ENCODE results near the gene HYAL2.

GRCh38 chr3:50293079-50293801 is 29.3 kb downstream of the HYAL2 start:
- TF ChIP-seq, protein P1, sequence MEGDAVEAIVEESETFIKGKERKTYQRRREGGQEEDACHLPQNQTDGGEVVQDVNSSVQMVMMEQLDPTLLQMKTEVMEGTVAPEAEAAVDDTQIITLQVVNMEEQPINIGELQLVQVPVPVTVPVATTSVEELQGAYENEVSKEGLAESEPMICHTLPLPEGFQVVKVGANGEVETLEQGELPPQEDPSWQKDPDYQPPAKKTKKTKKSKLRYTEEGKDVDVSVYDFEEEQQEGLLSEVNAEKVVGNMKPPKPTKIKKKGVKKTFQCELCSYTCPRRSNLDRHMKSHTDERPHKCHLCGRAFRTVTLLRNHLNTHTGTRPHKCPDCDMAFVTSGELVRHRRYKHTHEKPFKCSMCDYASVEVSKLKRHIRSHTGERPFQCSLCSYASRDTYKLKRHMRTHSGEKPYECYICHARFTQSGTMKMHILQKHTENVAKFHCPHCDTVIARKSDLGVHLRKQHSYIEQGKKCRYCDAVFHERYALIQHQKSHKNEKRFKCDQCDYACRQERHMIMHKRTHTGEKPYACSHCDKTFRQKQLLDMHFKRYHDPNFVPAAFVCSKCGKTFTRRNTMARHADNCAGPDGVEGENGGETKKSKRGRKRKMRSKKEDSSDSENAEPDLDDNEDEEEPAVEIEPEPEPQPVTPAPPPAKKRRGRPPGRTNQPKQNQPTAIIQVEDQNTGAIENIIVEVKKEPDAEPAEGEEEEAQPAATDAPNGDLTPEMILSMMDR (IDR thresholded peaks at IDR 0.05), result no peak
- TF ChIP-seq FOSL2 (IDR thresholded peaks at IDR 0.05) (no peak), FOSL2 (CRISPR knock-in tag; IDR thresholded peaks at IDR 0.05) (no peak), TP53 (CRISPR knock-in tag; IDR thresholded peaks at IDR 0.05) (no peak), SREBF2 (IDR thresholded peaks at IDR 0.05) (no peak), REST (IDR thresholded peaks at IDR 0.05) (no peak), USF2 (IDR thresholded peaks at IDR 0.05) (no peak), MYC (IDR thresholded peaks at IDR 0.05; ENCODE audit: borderline replicate concordance, low read length) (no peak), BHLHE40 (IDR thresholded peaks at IDR 0.05; ENCODE audit: low read depth, low read length) (no peak), CBX8 (IDR thresholded peaks at IDR 0.05) (no peak), ELK1 (IDR thresholded peaks at IDR 0.05; ENCODE audit: low read depth, low read length) (no peak), GATA3 (IDR thresholded peaks at IDR 0.05; ENCODE audit: borderline replicate concordance) (no peak), NPAS2 (CRISPR knock-in tag; IDR thresholded peaks at IDR 0.05; ENCODE audit: borderline replicate concordance) (no peak), JUNB (IDR thresholded peaks at IDR 0.05) (no peak), CHD2 (IDR thresholded peaks at IDR 0.05; ENCODE audit: low read length, partially characterized antibody) (no peak)

All from A549 (cell line).